ENCODE results near the gene HSPG2. TPM values are rescaled to one million over a fixed set of nuclear protein-coding genes. Genes with fewer than 3 reads are reported as not detected.
"Not testable (repeated sequence)": the region's sequence is repeated elsewhere in the genome, so short reads cannot be mapped to it uniquely, and the experiment has no call there.

Gene HSPG2
- 101 and 103 TPM in 2 replicates for total RNA-seq
- long read RNA-seq, partial matches to known transcripts: 0 of 1 reads
- long read RNA-seq, other reads (novel, unspliced or antisense): 1 of 1 reads

- no peaks in the 10 kb centered on the region for H3K9me3 Mint-ChIP-seq
- TF ChIP-seq, protein P1, sequence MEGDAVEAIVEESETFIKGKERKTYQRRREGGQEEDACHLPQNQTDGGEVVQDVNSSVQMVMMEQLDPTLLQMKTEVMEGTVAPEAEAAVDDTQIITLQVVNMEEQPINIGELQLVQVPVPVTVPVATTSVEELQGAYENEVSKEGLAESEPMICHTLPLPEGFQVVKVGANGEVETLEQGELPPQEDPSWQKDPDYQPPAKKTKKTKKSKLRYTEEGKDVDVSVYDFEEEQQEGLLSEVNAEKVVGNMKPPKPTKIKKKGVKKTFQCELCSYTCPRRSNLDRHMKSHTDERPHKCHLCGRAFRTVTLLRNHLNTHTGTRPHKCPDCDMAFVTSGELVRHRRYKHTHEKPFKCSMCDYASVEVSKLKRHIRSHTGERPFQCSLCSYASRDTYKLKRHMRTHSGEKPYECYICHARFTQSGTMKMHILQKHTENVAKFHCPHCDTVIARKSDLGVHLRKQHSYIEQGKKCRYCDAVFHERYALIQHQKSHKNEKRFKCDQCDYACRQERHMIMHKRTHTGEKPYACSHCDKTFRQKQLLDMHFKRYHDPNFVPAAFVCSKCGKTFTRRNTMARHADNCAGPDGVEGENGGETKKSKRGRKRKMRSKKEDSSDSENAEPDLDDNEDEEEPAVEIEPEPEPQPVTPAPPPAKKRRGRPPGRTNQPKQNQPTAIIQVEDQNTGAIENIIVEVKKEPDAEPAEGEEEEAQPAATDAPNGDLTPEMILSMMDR (conservative IDR thresholded peaks at IDR 0.05): no peak
- no peak for DNase-seq (ENCODE audit: low read depth, low spot score)
- peak within 1 kb of the TSS; percentile 90 for H3K4me3 Mint-ChIP-seq
- H3K4me1 Mint-ChIP-seq: peaks cover 71% of the 10 kb centered on the region
- peak within 1 kb of the TSS; percentile 95 for H3K27ac Mint-ChIP-seq (ENCODE audit: unreplicated experiment)
- no peaks in the 10 kb centered on the region for H3K36me3 Mint-ChIP-seq (ENCODE audit: low read depth)
- H3K27me3 Mint-ChIP-seq (ENCODE audit: low read depth): no peaks in the 10 kb centered on the region
Observed at GRCh38 chr1:21937034-21937371, at the start of gene HSPG2. TSS of gene HSPG2 (minus strand) at chr1:21937310. CDS start at chr1:21937217, 93 bp downstream.

DNA sequence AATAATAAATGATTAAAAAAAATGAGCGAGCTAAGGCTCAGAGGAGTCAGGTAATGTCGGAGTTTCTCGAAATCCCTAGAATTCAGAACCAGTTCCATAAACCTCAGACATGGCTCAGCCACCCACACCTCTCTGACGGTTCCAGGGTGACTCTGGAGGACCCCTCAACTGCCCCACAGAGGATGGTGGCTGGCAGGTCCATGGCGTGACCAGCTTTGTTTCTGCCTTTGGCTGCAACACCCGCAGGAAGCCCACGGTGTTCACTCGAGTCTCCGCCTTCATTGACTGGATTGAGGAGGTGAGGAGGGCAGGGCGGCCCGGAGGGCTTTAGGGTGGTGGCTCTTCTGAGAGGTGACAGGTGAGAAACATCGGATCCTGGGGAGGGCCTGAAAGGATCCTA is 49.3 kb upstream of the HSPG2 start:
- H3K27ac Mint-ChIP-seq (ENCODE audit: unreplicated experiment); H3K36me3 Mint-ChIP-seq (ENCODE audit: low read depth); H3K4me3 Mint-ChIP-seq; H3K9me3 Mint-ChIP-seq; H3K4me1 Mint-ChIP-seq; H3K27me3 Mint-ChIP-seq (ENCODE audit: low read depth); DNase-seq (ENCODE audit: low read depth, low spot score): not testable (repeated sequence)

GRCh38 chr1:21985893-21986292 is 48.8 kb upstream of the HSPG2 start:
- H3K4me1 Mint-ChIP-seq; H3K36me3 Mint-ChIP-seq (ENCODE audit: low read depth); H3K4me3 Mint-ChIP-seq; H3K27me3 Mint-ChIP-seq (ENCODE audit: low read depth); DNase-seq (ENCODE audit: low read depth, low spot score); H3K27ac Mint-ChIP-seq (ENCODE audit: unreplicated experiment); H3K9me3 Mint-ChIP-seq: not testable (repeated sequence)

DNA sequence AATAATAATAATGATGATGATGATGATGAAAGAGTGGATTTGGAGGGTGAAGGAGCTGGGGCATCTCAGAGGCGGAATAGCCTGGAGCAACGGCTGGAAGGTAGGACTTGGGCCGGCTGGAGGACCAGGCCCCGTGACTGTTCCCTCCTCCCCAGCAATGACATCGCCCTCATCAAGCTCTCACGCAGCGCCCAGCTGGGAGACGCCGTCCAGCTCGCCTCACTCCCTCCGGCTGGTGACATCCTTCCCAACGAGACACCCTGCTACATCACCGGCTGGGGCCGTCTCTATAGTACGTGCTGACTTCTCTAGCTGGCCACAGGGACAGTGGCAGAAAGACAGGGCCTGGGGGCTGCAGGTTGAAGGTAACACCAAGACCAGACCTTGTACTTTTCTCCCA is 46.4 kb upstream of the HSPG2 start:
- DNase-seq (ENCODE audit: low read depth, low spot score); H3K36me3 Mint-ChIP-seq (ENCODE audit: low read depth); H3K4me3 Mint-ChIP-seq; H3K27ac Mint-ChIP-seq (ENCODE audit: unreplicated experiment); H3K9me3 Mint-ChIP-seq; H3K27me3 Mint-ChIP-seq (ENCODE audit: low read depth); H3K4me1 Mint-ChIP-seq: not testable (repeated sequence)

DNA sequence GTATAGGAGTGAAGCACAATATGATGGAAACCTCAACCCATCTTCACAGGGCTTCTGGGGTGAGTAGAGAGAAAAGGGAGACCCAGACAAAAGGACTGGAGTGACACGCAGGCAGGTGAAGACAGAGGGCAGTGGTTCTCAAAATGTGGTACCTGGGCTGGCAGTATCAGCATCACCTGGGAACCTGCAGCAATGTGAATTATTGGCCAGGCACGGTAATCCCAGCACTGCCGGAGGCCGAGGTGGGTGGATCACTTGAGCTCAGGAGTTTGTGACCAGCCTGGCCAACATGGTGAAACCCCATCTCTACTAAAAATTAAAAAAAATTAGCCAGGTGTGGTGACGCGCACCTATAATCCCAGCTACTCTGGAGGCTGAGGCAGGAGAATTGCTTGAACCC is 45.0 kb upstream of the HSPG2 start:
- H3K27ac Mint-ChIP-seq (ENCODE audit: unreplicated experiment); H3K4me3 Mint-ChIP-seq; H3K4me1 Mint-ChIP-seq; H3K9me3 Mint-ChIP-seq; H3K36me3 Mint-ChIP-seq (ENCODE audit: low read depth); H3K27me3 Mint-ChIP-seq (ENCODE audit: low read depth); DNase-seq (ENCODE audit: low read depth, low spot score): not testable (repeated sequence)

DNA sequence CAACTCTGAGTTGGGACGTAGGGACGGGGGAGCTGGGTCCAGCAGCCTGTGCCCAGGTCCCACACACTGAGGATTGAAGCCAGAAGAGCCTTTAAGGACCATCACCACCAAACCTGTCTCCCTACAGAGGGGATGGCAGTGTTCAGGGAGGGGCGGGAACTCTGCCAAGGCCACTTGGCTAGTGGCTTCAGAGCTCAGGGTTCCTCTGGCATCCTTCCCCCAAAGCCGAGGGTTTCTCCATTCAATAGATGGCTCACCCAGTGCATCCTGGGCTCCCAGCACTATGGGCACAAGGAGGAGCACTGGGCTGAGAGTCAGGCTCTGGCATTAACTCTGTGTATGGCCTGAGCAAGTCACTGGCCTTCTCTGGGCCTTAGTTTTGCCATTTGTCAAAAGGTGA is 44.1 kb upstream of the HSPG2 start:
- H3K9me3 Mint-ChIP-seq; H3K27ac Mint-ChIP-seq (ENCODE audit: unreplicated experiment): not testable (repeated sequence)

GRCh38 chr1:21980515-21981220 is 43.6 kb upstream of the HSPG2 start:
- peak; percentile 37 for DNase-seq (ENCODE audit: low read depth, low spot score)
- not testable (repeated sequence) for H3K9me3 Mint-ChIP-seq; H3K4me1 Mint-ChIP-seq; H3K36me3 Mint-ChIP-seq (ENCODE audit: low read depth); H3K27me3 Mint-ChIP-seq (ENCODE audit: low read depth); H3K4me3 Mint-ChIP-seq; H3K27ac Mint-ChIP-seq (ENCODE audit: unreplicated experiment)
- TF ChIP-seq, protein P1 (conservative IDR thresholded peaks at IDR 0.05): peak; percentile 26

More for the DNA sequence above, 44.1 kb upstream of the HSPG2 start:
- H3K36me3 Mint-ChIP-seq (ENCODE audit: low read depth); H3K4me3 Mint-ChIP-seq; H3K27me3 Mint-ChIP-seq (ENCODE audit: low read depth); H3K4me1 Mint-ChIP-seq; DNase-seq (ENCODE audit: low read depth, low spot score): not testable (repeated sequence)

GRCh38 chr1:21978209-21978608 is 41.1 kb upstream of the HSPG2 start:
- not testable (repeated sequence) for DNase-seq (ENCODE audit: low read depth, low spot score); H3K27me3 Mint-ChIP-seq (ENCODE audit: low read depth)

DNA sequence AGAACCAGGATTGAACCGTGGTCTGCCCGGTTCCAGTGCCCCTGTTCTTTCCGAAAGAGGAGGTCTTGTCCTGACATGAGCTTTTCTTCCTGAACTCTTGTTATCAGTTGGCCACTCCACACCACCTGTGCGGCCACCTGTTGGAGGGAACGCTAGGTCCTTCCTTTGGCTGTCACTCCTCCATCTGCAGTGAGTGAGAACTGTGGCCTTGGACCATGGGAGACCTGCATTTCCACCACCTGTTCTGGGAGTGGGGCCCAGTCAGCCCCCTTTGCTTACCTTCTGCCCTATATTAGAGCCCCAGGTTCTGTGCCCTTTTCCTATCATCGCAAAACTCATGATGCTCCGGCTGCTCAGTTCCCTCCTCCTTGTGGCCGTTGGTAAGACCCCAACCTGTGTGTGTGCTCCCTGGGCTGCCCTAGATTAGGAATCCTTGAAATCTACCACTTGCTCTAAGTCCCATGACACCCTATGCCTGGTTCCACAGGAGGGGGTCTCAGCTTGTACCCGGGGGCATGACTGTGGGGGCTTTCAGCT is 39.7 kb upstream of the HSPG2 start, which contains the start of gene CELA3B:
TSS of gene CELA3B (plus strand) at position 320 of the 537 bp plus-strand sequence. CDS start at position 338, 18 bp downstream.
- not testable (repeated sequence) for H3K27ac Mint-ChIP-seq (ENCODE audit: unreplicated experiment); H3K4me3 Mint-ChIP-seq; H3K27me3 Mint-ChIP-seq (ENCODE audit: low read depth); H3K4me1 Mint-ChIP-seq; H3K36me3 Mint-ChIP-seq (ENCODE audit: low read depth); DNase-seq (ENCODE audit: low read depth, low spot score); H3K9me3 Mint-ChIP-seq

More at GRCh38 chr1:21978209-21978608, 41.1 kb upstream of the HSPG2 start:
- not testable (repeated sequence) for H3K4me3 Mint-ChIP-seq; H3K4me1 Mint-ChIP-seq; H3K36me3 Mint-ChIP-seq (ENCODE audit: low read depth); H3K9me3 Mint-ChIP-seq
- peak overlapping the region; percentile 38 for H3K27ac Mint-ChIP-seq (ENCODE audit: unreplicated experiment)

DNA sequence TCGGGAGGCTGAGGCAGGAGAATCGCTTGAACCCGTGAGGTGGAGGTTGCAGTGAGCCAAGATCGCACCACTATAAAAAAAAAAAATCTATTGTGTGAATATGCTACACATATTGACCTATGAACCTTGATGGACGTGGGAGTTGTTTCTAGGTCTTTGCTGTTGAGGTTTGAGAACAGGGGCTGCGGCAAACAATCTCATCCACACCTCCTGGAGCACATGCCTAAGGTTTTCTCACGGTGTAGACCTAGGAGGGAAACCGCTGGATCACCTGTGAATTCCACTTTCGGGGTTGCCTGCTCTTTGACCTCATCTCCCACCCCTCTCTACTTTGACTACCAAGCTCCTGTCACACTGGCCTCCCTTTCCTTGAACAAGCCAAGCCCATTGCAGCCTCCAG is 38.2 kb upstream of the HSPG2 start:
- H3K27me3 Mint-ChIP-seq (ENCODE audit: low read depth): not testable (repeated sequence)

GRCh38 chr1:21974699-21975098 is 37.6 kb upstream of the HSPG2 start:
- H3K27me3 Mint-ChIP-seq (ENCODE audit: low read depth); H3K4me3 Mint-ChIP-seq; DNase-seq (ENCODE audit: low read depth, low spot score); H3K9me3 Mint-ChIP-seq; H3K36me3 Mint-ChIP-seq (ENCODE audit: low read depth); H3K27ac Mint-ChIP-seq (ENCODE audit: unreplicated experiment); H3K4me1 Mint-ChIP-seq: not testable (repeated sequence)

More for the DNA sequence above, 38.2 kb upstream of the HSPG2 start:
- H3K9me3 Mint-ChIP-seq; H3K27ac Mint-ChIP-seq (ENCODE audit: unreplicated experiment); H3K36me3 Mint-ChIP-seq (ENCODE audit: low read depth); H3K4me1 Mint-ChIP-seq; DNase-seq (ENCODE audit: low read depth, low spot score); H3K4me3 Mint-ChIP-seq: not testable (repeated sequence)

GRCh38 chr1:21973948-21974347 is 36.8 kb upstream of the HSPG2 start:
- not testable (repeated sequence) for H3K4me3 Mint-ChIP-seq; H3K36me3 Mint-ChIP-seq (ENCODE audit: low read depth)

More at GRCh38 chr1:21973948-21974347, 36.8 kb upstream of the HSPG2 start:
- DNase-seq (ENCODE audit: low read depth, low spot score); H3K4me1 Mint-ChIP-seq; H3K9me3 Mint-ChIP-seq; H3K27me3 Mint-ChIP-seq (ENCODE audit: low read depth); H3K27ac Mint-ChIP-seq (ENCODE audit: unreplicated experiment): not testable (repeated sequence)
